Type B pancreatic cell (in vitro differentiated cells): ENCODE data around the gene PGR. TPM values are rescaled to one million over a fixed set of nuclear protein-coding genes. Genes with fewer than 3 reads are reported as not detected.
A peak's percentile ranks its signal among the peaks of the same experiment; 100 is the strongest.

Experiments
- DNase-seq: peaks from one replicate; pipeline ENCODE4 v3.0.0; 2021; ENCODE audit warnings: mixed read lengths; ENCODE audit not compliant: unreplicated experiment; ENCODE audit errors: extremely low spot score
- H3K27ac Mint-ChIP-seq: 2 replicates; pipeline ENCODE4 v1.8.0; 2021; ENCODE audit warnings: mild to moderate bottlenecking, mixed read lengths
- H3K27me3 Mint-ChIP-seq: 2 replicates; pipeline ENCODE4 v1.8.0; 2021; ENCODE audit warnings: mixed read lengths
- H3K36me3 Mint-ChIP-seq: 2 replicates; pipeline ENCODE4 v1.8.0; 2021; ENCODE audit warnings: mixed read lengths
- H3K4me1 Mint-ChIP-seq: one replicate; pipeline ENCODE4 v1.8.0; 2021; ENCODE audit warnings: mixed read lengths; ENCODE audit not compliant: unreplicated experiment
- H3K4me3 Mint-ChIP-seq: 2 replicates; pipeline ENCODE4 v1.8.0; 2021; ENCODE audit warnings: mild to moderate bottlenecking, mixed read lengths
- H3K9me3 Mint-ChIP-seq: 2 replicates; pipeline ENCODE4 v1.8.0; 2021; ENCODE audit warnings: mixed read lengths
- CTCF ChIP-seq: fragments of 200-600 bp; sonication (generic); conservative IDR thresholded peaks from 2 replicates; pipeline ENCODE4 v1.5.0; 2021; ENCODE audit warnings: antibody characterized with exemption, mild to moderate bottlenecking
- total RNA-seq: library from RNA; stranded (reverse); gene quantifications from 2 replicates; pipeline ENCODE4 v1.2.1, GENCODE V29; 2021; ENCODE audit warnings: low replicate concordance

Gene PGR
- total RNA-seq, 1 donor from 2014 or later, result 0.29 TPM

- H3K4me1 Mint-ChIP-seq, result no peaks in the 10 kb centered on the region
- DNase-seq, result no peak
- no peaks in the 10 kb centered on the region for H3K36me3 Mint-ChIP-seq
- H3K4me3 Mint-ChIP-seq, result no peak overlapping the region
- no peak overlapping the region for H3K27ac Mint-ChIP-seq
- no peaks in the 10 kb centered on the region for H3K9me3 Mint-ChIP-seq
- H3K27me3 Mint-ChIP-seq, result peaks cover 26% of the 10 kb centered on the region
- TF ChIP-seq CTCF, result no peak
Observed at GRCh38 chr11:101138245-101138930, 8.8 kb upstream of the PGR start.

GRCh38 chr11:101133190-101133589 is 3.6 kb upstream of the PGR start:
- no peaks in the 10 kb centered on the region for H3K9me3 Mint-ChIP-seq
- peaks cover 76% of the 10 kb centered on the region for H3K27me3 Mint-ChIP-seq
- no peak overlapping the region for H3K27ac Mint-ChIP-seq
- DNase-seq, result no peak
- H3K36me3 Mint-ChIP-seq, result no peaks in the 10 kb centered on the region
- no peak for TF ChIP-seq CTCF
- peaks cover 3% of the 10 kb centered on the region for H3K4me1 Mint-ChIP-seq
- H3K4me3 Mint-ChIP-seq, result no peak overlapping the region

- no peak for TF ChIP-seq CTCF
- Mint-ChIP-seq H3K27ac (no peak overlapping the region), H3K4me3 (peak overlapping the region; percentile 81), H3K36me3 (no peaks in the 10 kb centered on the region), H3K9me3 (no peaks in the 10 kb centered on the region), H3K4me1 (peaks cover 3% of the 10 kb centered on the region), H3K27me3 (peaks cover 87% of the 10 kb centered on the region)
- peak; percentile 64 for DNase-seq
Observed at GRCh38 chr11:101128571-101129202, 926 bp downstream of the PGR start.

- H3K27ac Mint-ChIP-seq, result no peak overlapping the region
- peak overlapping the region; percentile 68 for H3K4me3 Mint-ChIP-seq
- H3K27me3 Mint-ChIP-seq, result peaks cover 88% of the 10 kb centered on the region
- H3K4me1 Mint-ChIP-seq, result peaks cover 3% of the 10 kb centered on the region
- no peak for TF ChIP-seq CTCF
- H3K9me3 Mint-ChIP-seq, result no peaks in the 10 kb centered on the region
- no peaks in the 10 kb centered on the region for H3K36me3 Mint-ChIP-seq
- DNase-seq, result peak; percentile 70
Observed at GRCh38 chr11:101127699-101128570, 1.7 kb downstream of the PGR start.

GRCh38 chr11:101127197-101127698 is 2.4 kb downstream of the PGR start:
- no peak for TF ChIP-seq CTCF
- Mint-ChIP-seq H3K27ac (no peak overlapping the region), H3K36me3 (no peaks in the 10 kb centered on the region), H3K4me3 (peak overlapping the region; percentile 88), H3K9me3 (no peaks in the 10 kb centered on the region), H3K4me1 (peaks cover 3% of the 10 kb centered on the region), H3K27me3 (peaks cover 89% of the 10 kb centered on the region)
- DNase-seq, result peak; percentile 66
